ENCODE results near the gene CHCHD4.

Gene CHCHD4

GRCh38 chr3:14124615-14125192 is at the start of gene CHCHD4, which contains the start of gene TMEM43:
Gene CHCHD4, minus strand, starts transcription at chr3:14124870. Its CDS starts 194 bp downstream, at chr3:14124676.
Gene TMEM43, plus strand, starts transcription at chr3:14125052. Its CDS starts 142 bp downstream, at chr3:14125194.
- peak; percentile 97 for DNase-seq

GRCh38 chr3:14172496-14172895 is 47.8 kb upstream of the CHCHD4 start:
- DNase-seq, result no peak

- DNase-seq, result no peak
Measured at GRCh38 chr3:14170531-14171159, 46.0 kb upstream of the CHCHD4 start.

- DNase-seq, result no peak
Measured at GRCh38 chr3:14169871-14170270, 45.2 kb upstream of the CHCHD4 start.

- DNase-seq, result no peak
Measured at GRCh38 chr3:14169435-14169834, 44.8 kb upstream of the CHCHD4 start.

- no peak for DNase-seq
Measured at GRCh38 chr3:14166877-14167603, 42.4 kb upstream of the CHCHD4 start.

DNA sequence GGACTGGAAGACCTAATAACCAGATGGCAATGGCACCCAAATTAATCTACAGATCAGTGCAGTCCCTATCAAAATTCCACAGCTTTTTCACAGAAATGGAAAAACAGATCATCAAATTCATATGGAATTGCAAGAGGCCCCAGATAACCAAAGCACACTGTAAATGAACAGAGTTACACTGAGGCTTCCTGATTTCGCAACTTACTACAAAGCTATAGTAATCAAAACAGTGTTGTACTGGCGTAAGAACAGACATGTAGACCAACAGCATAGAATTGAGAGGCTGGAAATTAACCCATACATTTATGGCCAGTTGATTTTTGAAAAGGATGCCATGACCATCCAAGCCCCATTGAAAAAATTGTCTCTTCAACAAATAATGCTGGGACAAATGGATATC is 37.5 kb upstream of the CHCHD4 start:
- DNase-seq, result no peak

- DNase-seq, result no peak
Measured at GRCh38 chr3:14161282-14161681, 36.6 kb upstream of the CHCHD4 start.

GRCh38 chr3:14159426-14159825 is 34.8 kb upstream of the CHCHD4 start:
- no peak for DNase-seq

GRCh38 chr3:14158370-14158769 is 33.7 kb upstream of the CHCHD4 start:
- no peak for DNase-seq

DNA sequence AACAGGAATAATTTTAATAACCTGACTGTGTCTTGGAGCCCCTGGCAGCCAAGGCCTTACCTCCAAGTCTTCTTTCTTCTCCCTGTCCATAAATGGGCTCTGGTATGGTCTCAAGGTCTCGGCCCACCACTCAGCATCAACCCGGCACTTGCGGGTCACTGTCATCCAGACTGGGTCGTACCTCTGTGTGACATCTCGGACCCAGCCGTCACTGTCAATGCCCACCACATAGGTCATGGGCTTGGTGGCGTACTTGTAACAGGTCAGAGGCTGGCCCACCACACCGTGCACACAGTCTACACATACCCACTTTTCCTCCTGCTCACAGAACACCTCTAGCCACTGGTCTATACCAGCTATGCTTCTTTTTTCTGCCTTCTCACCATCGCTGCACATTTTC is 33.3 kb upstream of the CHCHD4 start:
- no peak for DNase-seq

DNA sequence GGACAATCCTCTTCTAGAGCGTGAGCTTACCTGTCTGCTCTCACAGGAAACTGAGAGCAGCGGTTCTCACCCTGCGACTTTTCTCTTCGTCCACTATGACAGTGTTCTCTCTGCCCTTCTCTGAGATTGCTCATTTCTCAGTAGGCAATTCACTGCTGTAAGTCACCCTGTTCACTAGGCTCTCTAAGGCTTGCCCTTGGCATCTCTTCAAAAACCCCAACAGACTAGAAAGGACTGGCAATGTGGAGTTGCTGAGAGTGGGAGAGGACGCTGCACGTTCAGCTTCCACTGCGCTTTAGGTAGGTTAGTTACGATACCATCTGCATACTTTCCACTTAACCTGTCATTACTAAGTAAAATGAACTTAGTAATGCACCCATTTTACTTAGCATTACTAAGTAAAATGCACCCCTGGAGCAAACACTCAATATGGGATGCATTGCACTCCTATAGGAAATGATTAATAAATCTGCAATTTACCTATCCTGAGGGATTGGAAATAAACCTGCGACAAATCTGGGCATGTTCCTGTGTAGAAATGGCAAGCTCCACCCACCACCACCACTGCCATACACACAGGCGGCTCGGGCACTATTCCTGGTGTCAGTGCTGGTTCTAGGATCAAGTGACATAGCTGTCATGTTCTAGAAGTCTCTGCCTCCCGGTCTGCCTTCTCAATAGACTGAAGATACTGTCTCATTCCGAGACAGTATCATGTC is 32.3 kb upstream of the CHCHD4 start:
- DNase-seq, result no peak

DNA sequence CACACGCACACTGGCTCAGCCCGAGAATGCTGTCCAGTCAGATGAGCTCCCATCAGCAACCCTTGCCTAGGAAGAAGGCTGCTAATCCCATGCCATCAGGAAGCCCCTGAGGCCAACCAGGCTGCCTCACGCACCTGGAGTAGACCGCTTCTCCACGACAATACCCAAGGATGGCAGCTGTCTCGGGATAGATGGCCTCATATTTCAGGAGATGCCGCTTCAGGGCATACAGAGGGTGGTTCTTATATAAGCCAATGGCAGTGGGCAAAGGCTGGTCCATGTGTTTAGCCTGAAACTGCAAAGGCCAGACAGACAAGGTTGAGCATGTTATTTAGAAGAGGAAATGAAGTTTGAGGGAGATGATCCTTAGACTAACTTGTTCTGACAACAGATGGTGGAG is 31.5 kb upstream of the CHCHD4 start:
- no peak for DNase-seq

DNA sequence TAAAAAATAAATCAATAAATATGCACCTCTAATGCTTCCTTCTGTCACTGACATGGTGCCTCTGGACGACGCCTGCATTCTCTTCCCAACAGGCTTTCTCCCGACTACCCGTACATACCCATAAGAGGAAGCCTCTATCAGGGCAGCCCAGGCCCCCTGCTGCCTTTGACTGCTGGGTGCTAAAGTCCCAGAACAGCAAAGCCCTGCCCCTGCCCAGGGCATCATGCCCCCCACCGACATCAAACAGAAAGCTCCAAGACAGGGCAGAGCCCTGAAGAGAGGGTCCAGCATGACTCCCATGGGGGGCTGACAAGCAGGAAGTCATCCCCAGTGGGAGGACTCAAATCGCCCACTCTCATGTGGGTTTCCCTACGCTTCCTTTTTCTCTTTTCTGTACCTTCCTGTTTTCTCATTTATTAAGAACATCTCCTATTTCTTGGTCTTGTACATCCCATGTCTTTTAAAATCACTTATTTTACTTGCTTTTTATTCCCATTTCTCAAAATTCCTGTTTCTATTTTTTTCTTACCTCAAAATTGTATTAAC is 30.3 kb upstream of the CHCHD4 start:
- no peak for DNase-seq

GRCh38 chr3:14154276-14154675 is 29.6 kb upstream of the CHCHD4 start:
- DNase-seq, result no peak

DNA sequence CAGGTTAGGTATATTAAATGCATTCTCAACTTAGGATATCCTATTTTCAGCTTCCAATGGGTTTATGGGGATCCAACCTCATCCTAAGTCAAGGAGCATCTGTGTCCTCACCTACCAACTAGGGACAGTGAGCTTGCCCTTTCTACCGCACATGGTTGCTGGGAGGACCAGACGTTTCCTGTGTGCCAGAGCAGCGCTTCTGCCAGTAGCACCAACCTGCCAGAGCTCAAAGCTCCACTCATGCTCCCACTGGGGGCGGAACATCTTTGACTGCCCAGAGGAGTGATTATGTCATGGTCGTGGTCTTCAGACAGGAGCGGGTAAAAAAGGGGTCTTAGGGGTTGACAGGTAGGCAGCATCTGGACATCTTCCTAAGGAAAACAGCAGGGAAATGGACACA is 29.0 kb upstream of the CHCHD4 start:
- DNase-seq, result no peak

GRCh38 chr3:14152963-14153355 is 28.3 kb upstream of the CHCHD4 start:
- DNase-seq, result no peak

DNA sequence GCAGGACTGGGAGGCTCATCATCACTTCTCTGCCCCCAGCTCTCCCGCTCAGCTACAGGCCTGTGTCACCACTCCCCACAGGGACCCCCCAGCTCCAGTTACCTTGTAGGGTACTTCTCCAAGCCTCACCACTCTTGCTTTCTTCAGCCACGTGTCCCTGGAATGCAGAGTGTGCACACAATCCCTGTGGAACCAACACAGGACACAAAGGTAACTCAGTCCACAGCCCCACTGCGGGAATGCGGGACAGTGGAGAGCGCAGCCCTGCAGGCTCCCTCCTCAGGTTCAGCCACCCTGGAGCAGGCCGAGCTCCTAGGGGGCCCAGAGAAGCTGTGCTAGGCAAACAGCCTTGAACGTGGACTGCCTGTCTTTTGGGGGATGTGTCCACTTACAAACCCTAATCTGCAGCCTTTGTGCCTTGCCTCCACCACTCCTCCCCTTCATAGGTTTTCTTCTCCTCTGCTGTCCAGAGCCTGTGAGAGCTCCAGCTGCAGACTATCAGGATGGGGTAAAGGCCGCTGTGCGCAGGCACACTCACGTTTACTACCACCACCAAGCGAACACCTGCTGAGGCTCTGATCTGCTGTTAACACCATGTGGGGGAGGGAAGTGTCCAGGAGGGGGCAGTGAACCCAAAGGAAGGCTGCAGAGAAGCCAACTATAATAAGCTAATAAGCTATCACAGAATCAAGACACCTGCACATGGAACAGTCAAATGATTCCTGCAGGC is 27.7 kb upstream of the CHCHD4 start:
- DNase-seq, result no peak

- no peak for DNase-seq
Measured at GRCh38 chr3:14151471-14152083, 26.9 kb upstream of the CHCHD4 start.

DNA sequence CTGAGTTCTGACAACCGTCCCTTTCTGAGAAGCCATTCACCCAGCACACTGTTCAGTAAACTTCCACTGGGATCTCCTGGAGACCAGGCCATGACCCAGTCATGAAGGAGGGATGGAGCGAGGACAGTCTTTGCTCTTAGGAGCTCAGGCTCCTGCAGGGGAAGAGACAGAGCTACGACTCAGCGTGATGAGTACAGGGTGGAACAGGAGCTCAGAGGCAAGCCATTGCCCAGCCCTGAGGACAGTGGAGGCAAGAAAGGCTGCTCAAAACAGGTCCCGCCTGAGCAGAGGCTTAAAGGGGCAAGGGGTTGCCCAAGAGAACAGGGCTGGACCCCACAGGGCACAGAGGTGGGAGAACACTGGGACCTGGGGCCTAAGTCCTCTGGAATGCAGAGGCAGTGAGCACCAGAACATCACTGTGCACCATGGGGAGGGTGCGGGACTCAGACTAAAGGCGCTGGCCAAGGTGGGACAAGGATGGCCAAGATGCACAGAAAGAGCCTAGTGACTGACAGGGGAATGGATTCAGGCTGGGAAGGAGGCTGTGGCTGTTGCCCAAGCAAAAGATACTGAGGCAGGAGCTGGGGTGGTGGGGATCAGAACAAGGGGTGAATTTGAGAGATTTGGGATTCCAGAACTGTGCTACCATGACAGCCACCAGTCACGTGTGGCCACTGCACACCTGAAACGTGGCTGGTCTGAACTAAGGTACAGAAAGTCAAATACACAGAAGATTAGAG is 26.0 kb upstream of the CHCHD4 start:
- DNase-seq, result no peak

DNA sequence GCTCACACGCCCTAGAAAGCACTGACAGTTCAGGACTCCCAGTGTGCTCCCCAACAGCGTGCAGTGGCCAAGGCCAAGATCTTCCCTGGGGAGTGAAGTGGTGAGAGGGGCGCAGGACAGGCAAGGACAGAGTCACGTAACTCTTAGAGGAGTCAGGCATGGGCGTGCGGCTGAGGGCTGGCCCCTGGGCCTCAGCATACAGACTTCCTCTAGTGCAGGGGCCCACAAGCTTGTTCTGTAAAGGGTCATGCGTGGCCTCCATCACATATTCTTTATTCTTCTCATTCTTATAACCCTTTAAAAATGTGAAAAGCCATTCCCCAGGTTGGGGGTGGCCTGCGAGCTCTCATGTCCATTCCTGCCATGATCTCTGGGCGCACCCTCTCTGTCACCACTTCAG is 25.4 kb upstream of the CHCHD4 start:
- DNase-seq, result no peak
